IMR-90 (cell line): ENCODE data around the gene COL23A1. TPM values are rescaled to one million over a fixed set of nuclear protein-coding genes. Genes with fewer than 3 reads are reported as not detected.

Experiments
- ATAC-seq: fragments of 200-7000 bp; cut with Tn5 transposase; 2 replicates; pipeline ENCODE4 v1.9.1; 2020; ENCODE audit warnings: low read depth, mild to moderate bottlenecking, moderate library complexity
- BruUV-seq: library from RNA; stranded (reverse); fragments of 400-500 nt; replicated peaks from 2 replicates; lab custom pipeline; 2021; lab: Mats Ljungman, UMichigan
- CTCF ChIA-PET: fragments of 300-600 bp; formaldehyde crosslinking; extraction: SDS; loops from one replicate; lab custom pipeline; 2021; ENCODE audit warnings: antibody characterized with exemption; lab: Yijun Ruan, JAX
- POLR2A ChIA-PET: fragments of 300-600 bp; sonication (Branson Sonifier 250); formaldehyde crosslinking; loops from one replicate; lab custom pipeline; 2022; ENCODE audit warnings: antibody characterized with exemption; ENCODE audit not compliant: unreplicated experiment; lab: Charles Lee
- DNase-seq: peaks from one replicate; pipeline ENCODE4 v3.0.0; 2013
- H2AFZ ChIP-seq: replicated peaks from 2 replicates; pipeline ENCODE3; 2013; ENCODE audit warnings: low read length, mild to moderate bottlenecking; ENCODE audit not compliant: poor library complexity
- H2AK5ac ChIP-seq: 2 replicates; pipeline ENCODE4 v1.6.1; 2013; ENCODE audit warnings: low read depth, low read length, inconsistent platforms
- H2AK9ac ChIP-seq: replicated peaks from 2 replicates; pipeline ENCODE3; 2013; ENCODE audit warnings: mild to moderate bottlenecking, low read depth, low read length, moderate library complexity; ENCODE audit not compliant: poor library complexity
- H2BK120ac ChIP-seq: 2 replicates; pipeline ENCODE4 v1.6.1; 2013; ENCODE audit warnings: low read depth, low read length, inconsistent platforms
- H2BK15ac ChIP-seq: 3 replicates; pipeline ENCODE4 v1.6.1; 2013; ENCODE audit warnings: low read depth, low read length, inconsistent platforms
- H2BK20ac ChIP-seq: 2 replicates; pipeline ENCODE4 v1.6.1; 2013; ENCODE audit warnings: low read depth, mild to moderate bottlenecking, inconsistent platforms, low read length, moderate library complexity
- H2BK5ac ChIP-seq: 2 replicates; pipeline ENCODE4 v1.6.1; 2013; ENCODE audit warnings: mild to moderate bottlenecking, low read depth, low read length, inconsistent platforms; ENCODE audit not compliant: poor library complexity, severe bottlenecking
- H3K14ac ChIP-seq: replicated peaks from 2 replicates; pipeline ENCODE4 v1.6.1; 2013; ENCODE audit warnings: low read depth, low read length, inconsistent platforms
- H3K18ac ChIP-seq: 2 replicates; pipeline ENCODE4 v1.6.1; 2013; ENCODE audit warnings: low read depth, low read length, control low read depth
- H3K23ac ChIP-seq: 2 replicates; pipeline ENCODE4 v1.6.1; 2013; ENCODE audit warnings: low read depth, low read length, inconsistent platforms
- H3K27ac ChIP-seq: 2 replicates; pipeline ENCODE4 v1.5.1; 2013; ENCODE audit warnings: mild to moderate bottlenecking, control low read depth, low read length; ENCODE audit not compliant: insufficient read depth
- H3K27me3 ChIP-seq: 2 replicates; pipeline ENCODE4 v1.6.1; 2013; ENCODE audit warnings: low read length; ENCODE audit not compliant: control insufficient read depth, insufficient read depth
- H3K36me3 ChIP-seq: 2 replicates; pipeline ENCODE4 v1.6.1; 2013; ENCODE audit warnings: low read length, mixed read lengths; ENCODE audit not compliant: control insufficient read depth, insufficient read depth
- H3K4ac ChIP-seq: 2 replicates; pipeline ENCODE4 v1.6.1; 2013; ENCODE audit warnings: low read depth, low read length, inconsistent platforms
- H3K4me1 ChIP-seq: 2 replicates; pipeline ENCODE4 v1.6.1; 2013; ENCODE audit warnings: low read length, mixed read lengths; ENCODE audit not compliant: control insufficient read depth, insufficient read depth
- H3K4me2 ChIP-seq: 2 replicates; pipeline ENCODE4 v1.6.1; 2013; ENCODE audit warnings: low read depth, mild to moderate bottlenecking, control low read depth, low read length, moderate library complexity
- H3K4me3 ChIP-seq: 2 replicates; pipeline ENCODE4 v1.5.1; 2013; ENCODE audit warnings: low read depth, mild to moderate bottlenecking, control low read depth, low read length, moderate library complexity; ENCODE audit not compliant: insufficient read depth
- H3K56ac ChIP-seq: 2 replicates; pipeline ENCODE4 v1.6.1; 2013; ENCODE audit warnings: low read length, inconsistent platforms; ENCODE audit not compliant: insufficient read depth; ENCODE audit errors: extremely low read depth
- H3K79me1 ChIP-seq, 2 experiments: 2 replicates each; pipeline ENCODE4 v1.6.1; 2013; ENCODE audit warnings: low read length in 2 of 2, inconsistent platforms in 1 of 2, low read depth in 1 of 2
- H3K9ac ChIP-seq: 2 replicates; pipeline ENCODE4 v1.6.1; 2013; ENCODE audit warnings: low read depth, low read length, control low read depth
- H3K9me1 ChIP-seq: 2 replicates; pipeline ENCODE4 v1.6.1; 2013; ENCODE audit warnings: low read length, inconsistent platforms; ENCODE audit not compliant: insufficient read depth
- H3K9me3 ChIP-seq: 2 replicates; pipeline ENCODE4 v1.6.1; 2013; ENCODE audit warnings: low read length; ENCODE audit not compliant: control insufficient read depth, insufficient read depth
- H4K20me1 ChIP-seq: 2 replicates; pipeline ENCODE4 v1.6.1; 2013; ENCODE audit warnings: low read length, inconsistent platforms; ENCODE audit not compliant: insufficient read depth
- H4K5ac ChIP-seq: 2 replicates; pipeline ENCODE4 v1.6.1; 2013; ENCODE audit warnings: mild to moderate bottlenecking, low read depth, low read length, control low read depth
- H4K8ac ChIP-seq, 2 experiments: 2 replicates each; pipeline ENCODE4 v1.6.1; 2013; ENCODE audit warnings: low read depth in 2 of 2, low read length in 2 of 2, control low read depth in 1 of 2, inconsistent platforms in 1 of 2
- H4K91ac ChIP-seq: 2 replicates; pipeline ENCODE4 v1.6.1; 2013; ENCODE audit warnings: low read depth, low read length, inconsistent platforms; ENCODE audit not compliant: insufficient read depth
- CHD1 ChIP-seq: IDR thresholded peaks from 2 replicates; pipeline ENCODE4 v1.6.1; 2012; ENCODE audit warnings: low read depth, low read length, improper control_type of control experiment
- ELK1 ChIP-seq: fragments of 150-350 bp; IDR thresholded peaks from 2 replicates; pipeline ENCODE4 v1.6.1; 2016; ENCODE audit warnings: low read depth, mild to moderate bottlenecking, low read length, moderate library complexity, borderline replicate concordance
- MXI1 ChIP-seq: IDR thresholded peaks from 2 replicates; pipeline ENCODE4 v1.6.1; 2012; ENCODE audit warnings: low read depth, mild to moderate bottlenecking, low read length, moderate library complexity, borderline replicate concordance
- NFE2L2 ChIP-seq: fragments of 150-350 bp; IDR thresholded peaks from 2 replicates; pipeline ENCODE4 v1.6.1; 2016; ENCODE audit warnings: low read depth, mild to moderate bottlenecking, low read length
- POLR2A ChIP-seq: IDR thresholded peaks from 2 replicates; pipeline ENCODE4 v1.6.1; 2012; ENCODE audit warnings: mild to moderate bottlenecking, low read depth, low read length
- RCOR1 ChIP-seq: IDR thresholded peaks from 2 replicates; pipeline ENCODE4 v1.6.1; 2012; ENCODE audit warnings: mild to moderate bottlenecking, low read length, improper control_type of control experiment; ENCODE audit not compliant: insufficient replicate concordance
- RFX5 ChIP-seq: IDR thresholded peaks from 2 replicates; pipeline ENCODE4 v1.8.0; 2012; ENCODE audit warnings: low read depth, mild to moderate bottlenecking, low read length, moderate library complexity
- WGBS, 2 experiments: methylation state at CpG; one replicate each; pipeline versions ENCODE4 v1.1.5 to v1.1.7; 2013; ENCODE audit warnings: missing lambda C conversion rate in 2 of 2; ENCODE audit not compliant: insufficient read length in 1 of 2; ENCODE audit errors: extremely low coverage in 2 of 2; 5-methylcytosine and 5-hydroxymethylcytosine counted together
- dilution Hi-C: fragments of 300-500 bp; cut with HindIII; formaldehyde crosslinking; loops from one replicate; pipeline ENCODE4 v1.14.3; 2018; ENCODE audit warnings: low sequenced_read_pairs; ENCODE audit not compliant: unreplicated experiment
- in situ Hi-C: fragments of 300-500 bp; cut with MboI; formaldehyde crosslinking; loops from 3 replicates; pipeline ENCODE4 v1.14.3; 2019; ENCODE audit warnings: low sequenced_read_pairs, inconsistent platforms, mixed read lengths
- intact Hi-C: fragments of 100-400 bp; cut with micrococcal nuclease; formaldehyde crosslinking; loops from 2 replicates; pipeline ENCODE4 v1.10.0; 2022
- polyA plus RNA-seq, 3 experiments: library from polyadenylated mRNA; depleted of rRNA; stranded (reverse); fragments of >200 nt; gene quantifications; 2 replicates each; pipeline ENCODE4 v1.2.3, GENCODE V29; 2012; ENCODE audit warnings: low replicate concordance in 1 of 3
- total RNA-seq: library from RNA; depleted of rRNA; stranded (reverse); fragments of >200 nt; gene quantifications from 2 replicates; pipeline ENCODE4 v1.2.3, GENCODE V29; 2012

The COL23A1 gene
- total and polyA plus RNA-seq, 2 of the 4 experiments (the other 2 are of a cell fraction), result not detected

DNA sequence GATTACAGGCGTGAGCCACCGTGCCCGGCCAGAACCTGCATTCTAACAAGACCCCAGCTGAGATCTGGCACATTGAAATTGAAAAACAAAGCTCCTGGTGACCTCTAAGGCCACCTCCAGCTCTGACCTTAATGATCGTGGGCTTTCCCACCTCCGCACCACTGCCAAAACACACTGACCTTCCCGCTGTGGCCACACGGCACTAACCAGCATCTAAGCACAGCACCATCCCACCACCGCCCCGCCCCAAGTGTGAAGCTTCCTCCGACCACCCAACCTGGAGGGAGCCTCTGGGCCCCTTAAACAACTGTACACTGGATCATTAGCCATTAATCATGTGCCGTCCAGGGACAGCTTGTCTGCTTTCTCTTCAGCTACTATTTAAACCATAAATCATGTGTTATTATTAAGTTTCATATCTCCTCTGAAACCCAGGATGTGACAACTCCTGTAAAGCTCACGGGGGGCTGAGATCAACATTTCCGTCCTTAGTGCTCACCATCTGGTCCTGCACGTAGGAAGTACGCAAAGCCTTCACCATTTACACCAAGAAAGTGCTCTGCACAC lies 80.6 kb downstream of the COL23A1 start:
- H3K4ac ChIP-seq, result no peak overlapping the region
- TF ChIP-seq NFE2L2, result no peak
- TF ChIP-seq ELK1, result no peak
- TF ChIP-seq CHD1, result no peak
- TF ChIP-seq RCOR1, result no peak
- no peak for TF ChIP-seq POLR2A
- TF ChIP-seq MXI1, result no peak
- no peak for TF ChIP-seq RFX5
- H2AK5ac ChIP-seq, result no peak overlapping the region
- H3K4me3 ChIP-seq, result no peak overlapping the region
- POLR2A ChIA-PET, result no interaction called here
- no peak overlapping the region for H3K14ac ChIP-seq
- no peak overlapping the region for H2BK120ac ChIP-seq
- H2BK5ac ChIP-seq, result no peak overlapping the region
- no peak overlapping the region for H3K18ac ChIP-seq
- DNase-seq (no peak), ATAC-seq (no peak)
- H2AFZ ChIP-seq, result no peak overlapping the region
- no peak overlapping the region for H2BK15ac ChIP-seq
- H3K56ac ChIP-seq, result no peak overlapping the region
- dilution Hi-C loops, result no loop called here
- H4K20me1 ChIP-seq, result no peaks in the 10 kb centered on the region
- peaks cover 33% of the 10 kb centered on the region for H3K9me3 ChIP-seq
- in situ Hi-C loops, result no loop called here
- no peak overlapping the region for H2BK20ac ChIP-seq
- H4K91ac ChIP-seq, result no peak overlapping the region
- CTCF ChIA-PET, result no interaction called here
- WGBS, 2 experiments, result 75% methylated on average over 4 of the region's 15 CpGs; no CpG with 5 or more reads in 1 of the 2 experiments
- no peak overlapping the region for H4K5ac ChIP-seq
- intact Hi-C loops, result no loop called here
- H3K27ac ChIP-seq, result no peak overlapping the region
- H3K9me1 ChIP-seq, result no peaks in the 10 kb centered on the region
- no peak overlapping the region for H3K4me2 ChIP-seq
- no peaks in the 10 kb centered on the region for H3K36me3 ChIP-seq
- BruUV-seq, result no TSS peak
- H3K79me1 ChIP-seq, result no peaks in the 10 kb centered on the region
- no peak overlapping the region for H2AK9ac ChIP-seq
- no peaks in the 10 kb centered on the region for H3K27me3 ChIP-seq
- H3K23ac ChIP-seq, result no peak overlapping the region
- no peaks in the 10 kb centered on the region for H3K4me1 ChIP-seq
- no peak overlapping the region for H4K8ac ChIP-seq
- H3K9ac ChIP-seq, result no peak overlapping the region
